ENCODE measurements around the gene AOPEP. TPM values are rescaled to one million over a fixed set of nuclear protein-coding genes. Genes with fewer than 3 reads are reported as not detected.

AOPEP gene
- total RNA-seq, 1 experiment from 2014 or later, result 15.0 TPM

- Mint-ChIP-seq H3K36me3 (ENCODE audit: insufficient read depth in 1 of 3, low read depth in 3 of 3) (peaks cover 4 to 10% (median 10%) of the 10 kb centered on the region in 3 experiments), H3K9me3 (no peaks in the 10 kb centered on the region), H3K4me3 (no peak overlapping the region), H3K4me1 (peaks cover 15 to 20% of the 10 kb centered on the region in 2 experiments), H3K27ac (no peak overlapping the region), H3K27me3 (ENCODE audit: low read depth) (no peaks in the 10 kb centered on the region)
- H3K27ac ChIP-seq (ENCODE audit: insufficient read length, low read depth, low read length), result no peak overlapping the region
- H3T11ph ChIP-seq (ENCODE audit: low read length), result no peak overlapping the region
- H4K8ac ChIP-seq (replicated peaks; ENCODE audit: insufficient read length, low read depth, low read length), result no peak overlapping the region
- H3K27me3 ChIP-seq (ENCODE audit: insufficient read depth, low read length), result no peaks in the 10 kb centered on the region
- no peaks in the 10 kb centered on the region for H3K23me2 ChIP-seq (ENCODE audit: insufficient read length, low read depth, low read length, poor library complexity, severe bottlenecking)
- H3K14ac ChIP-seq (ENCODE audit: insufficient read depth, low read length), result no peak overlapping the region
- no peaks in the 10 kb centered on the region for H3K79me2 ChIP-seq (ENCODE audit: insufficient read depth, low read length)
- H2BK120ac ChIP-seq (ENCODE audit: low read depth, low read length, poor library complexity, severe bottlenecking), result no peak overlapping the region
- no peak overlapping the region for H3K23ac ChIP-seq (ENCODE audit: insufficient read length, low read depth, low read length)
- no peak overlapping the region for H2BK20ac ChIP-seq (ENCODE audit: low read depth, low read length, poor library complexity, severe bottlenecking)
- no peak overlapping the region for H2BK5ac ChIP-seq (ENCODE audit: insufficient read length, low read length)
- H2BK12ac ChIP-seq (ENCODE audit: insufficient read length, low read depth, low read length), result no peak overlapping the region
- H3K9me3 ChIP-seq (ENCODE audit: control insufficient read depth, low read depth, low read length), result no peaks in the 10 kb centered on the region
- H2AFZ ChIP-seq (ENCODE audit: low read length), result no peak overlapping the region
- no peak overlapping the region for H3K4me2 ChIP-seq (ENCODE audit: insufficient read depth, insufficient read length, low read length)
- DNase-seq, result no peak
- H3K9ac ChIP-seq (ENCODE audit: extremely low read depth, insufficient read length, low read length), result no peak overlapping the region
- no peak overlapping the region for H2AK5ac ChIP-seq (ENCODE audit: insufficient read length, low read length)
- no peaks in the 10 kb centered on the region for H3K4me1 ChIP-seq (ENCODE audit: insufficient read depth, low read length)
- no peak overlapping the region for H3K56ac ChIP-seq (ENCODE audit: insufficient read length, low read depth, low read length)
- H3K79me1 ChIP-seq (ENCODE audit: insufficient read depth, low read depth, low read length, poor library complexity, severe bottlenecking), result no peaks in the 10 kb centered on the region
- no peak overlapping the region for H3K18ac ChIP-seq (ENCODE audit: insufficient read length, low read depth, low read length)
- H4K20me1 ChIP-seq (ENCODE audit: control insufficient read depth, insufficient read depth, insufficient read length), result no peaks in the 10 kb centered on the region
- no peak overlapping the region for H3K4ac ChIP-seq (ENCODE audit: low read depth, low read length)
- no peak overlapping the region for H4K91ac ChIP-seq (ENCODE audit: insufficient read length, low read depth, low read length)
- no peak overlapping the region for H2BK15ac ChIP-seq (ENCODE audit: low read depth, low read length)
- TF ChIP-seq, protein P1, sequence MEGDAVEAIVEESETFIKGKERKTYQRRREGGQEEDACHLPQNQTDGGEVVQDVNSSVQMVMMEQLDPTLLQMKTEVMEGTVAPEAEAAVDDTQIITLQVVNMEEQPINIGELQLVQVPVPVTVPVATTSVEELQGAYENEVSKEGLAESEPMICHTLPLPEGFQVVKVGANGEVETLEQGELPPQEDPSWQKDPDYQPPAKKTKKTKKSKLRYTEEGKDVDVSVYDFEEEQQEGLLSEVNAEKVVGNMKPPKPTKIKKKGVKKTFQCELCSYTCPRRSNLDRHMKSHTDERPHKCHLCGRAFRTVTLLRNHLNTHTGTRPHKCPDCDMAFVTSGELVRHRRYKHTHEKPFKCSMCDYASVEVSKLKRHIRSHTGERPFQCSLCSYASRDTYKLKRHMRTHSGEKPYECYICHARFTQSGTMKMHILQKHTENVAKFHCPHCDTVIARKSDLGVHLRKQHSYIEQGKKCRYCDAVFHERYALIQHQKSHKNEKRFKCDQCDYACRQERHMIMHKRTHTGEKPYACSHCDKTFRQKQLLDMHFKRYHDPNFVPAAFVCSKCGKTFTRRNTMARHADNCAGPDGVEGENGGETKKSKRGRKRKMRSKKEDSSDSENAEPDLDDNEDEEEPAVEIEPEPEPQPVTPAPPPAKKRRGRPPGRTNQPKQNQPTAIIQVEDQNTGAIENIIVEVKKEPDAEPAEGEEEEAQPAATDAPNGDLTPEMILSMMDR (conservative IDR thresholded peaks at IDR 0.05), result no peak
- H4K5ac ChIP-seq (ENCODE audit: insufficient read length, low read depth, low read length), result no peak overlapping the region
- no CpG with 5 or more reads among the region's 3 CpGs for WGBS (ENCODE audit: extremely low coverage, insufficient read length, low lambda C conversion rate)
These were observed 76.3 kb downstream of the AOPEP start for GRCh38 chr9:94802793-94803192.
